DMS53 (cell line): ENCODE results near the gene DNMT3A.

Source experiments
- DNase-seq: peaks from one replicate; lab custom pipeline; 2025; lab: John Stamatoyannopoulos, UW

The DNMT3A gene

DNA sequence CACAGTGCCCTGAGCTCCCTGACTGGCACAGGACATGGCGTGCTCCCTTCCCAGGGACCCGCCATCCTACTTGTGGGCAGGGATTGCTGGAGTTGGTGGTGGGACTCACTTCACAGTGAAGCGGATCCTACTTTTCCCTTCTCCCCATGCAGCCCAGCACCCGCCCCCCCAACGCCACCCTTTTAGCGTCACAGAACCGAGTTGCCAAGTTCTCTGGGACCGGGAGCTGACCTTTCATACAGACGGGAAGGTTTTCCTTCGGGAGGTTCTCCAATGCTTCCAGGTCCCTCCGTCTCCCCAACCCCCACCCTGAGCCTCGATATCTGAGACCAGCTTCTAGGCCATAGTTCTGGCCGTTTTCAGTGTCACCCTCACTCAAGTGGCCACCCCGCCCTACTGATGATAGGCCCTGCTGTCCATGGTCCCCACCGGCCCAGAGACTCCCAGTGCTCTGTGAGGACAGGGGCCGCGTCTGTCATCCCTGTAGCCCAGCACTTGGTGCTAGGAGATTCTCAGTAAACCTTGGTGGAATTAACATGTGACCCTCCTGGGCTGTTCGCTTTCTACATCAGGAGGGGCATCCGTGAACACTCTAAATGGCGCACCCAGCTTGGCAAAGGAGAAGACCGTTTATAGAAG is 1.6 kb upstream of the DNMT3A start:
- DNase-seq: no peak

GRCh38 chr2:25342372-25343186 is 854 bp upstream of the DNMT3A start:
- DNase-seq: peak; percentile 87

DNA sequence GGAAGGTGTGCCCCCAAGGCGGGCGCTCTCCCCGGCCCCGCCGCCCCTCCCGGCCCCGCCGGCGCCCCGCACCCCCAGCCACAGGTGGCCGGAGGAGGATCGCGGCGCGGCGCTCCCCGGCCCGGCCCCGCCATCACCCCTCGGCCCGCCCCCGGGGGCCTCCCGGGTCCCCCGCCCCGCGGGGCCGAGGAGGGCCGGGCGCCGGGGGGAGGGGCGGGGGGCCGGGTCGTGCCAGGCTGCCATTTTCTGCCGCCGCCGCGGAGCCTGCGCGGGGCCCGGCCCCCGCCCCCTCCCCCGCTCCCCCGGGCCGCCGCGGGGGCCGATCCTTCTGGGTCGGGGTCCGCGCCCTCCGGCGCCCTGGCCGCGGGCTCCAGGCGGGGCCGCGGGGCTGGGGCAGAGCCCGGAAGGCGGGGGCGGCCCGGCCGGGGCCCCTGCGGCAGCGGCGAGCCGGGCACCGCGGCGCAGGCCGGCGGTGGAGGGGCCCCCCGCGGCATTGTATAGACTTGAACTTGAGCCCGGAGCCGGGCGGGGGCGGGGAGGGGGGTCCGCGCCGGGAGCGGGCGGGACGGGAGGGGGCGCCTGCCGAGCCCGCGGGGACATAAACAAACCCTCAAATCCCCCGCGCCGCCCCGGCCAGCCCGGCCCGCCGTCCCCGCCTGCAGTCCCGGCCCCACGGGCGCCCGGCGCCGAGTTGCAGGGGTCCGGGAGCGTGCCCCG is 556 bp downstream of the DNMT3A start:
- peak; percentile 48 for DNase-seq

- DNase-seq: peak; percentile 19
Measured at GRCh38 chr2:25340181-25340921, 1.4 kb downstream of the DNMT3A start.

- DNase-seq: peak; percentile 65
Measured at GRCh38 chr2:25339791-25340180, 1.9 kb downstream of the DNMT3A start.

DNA sequence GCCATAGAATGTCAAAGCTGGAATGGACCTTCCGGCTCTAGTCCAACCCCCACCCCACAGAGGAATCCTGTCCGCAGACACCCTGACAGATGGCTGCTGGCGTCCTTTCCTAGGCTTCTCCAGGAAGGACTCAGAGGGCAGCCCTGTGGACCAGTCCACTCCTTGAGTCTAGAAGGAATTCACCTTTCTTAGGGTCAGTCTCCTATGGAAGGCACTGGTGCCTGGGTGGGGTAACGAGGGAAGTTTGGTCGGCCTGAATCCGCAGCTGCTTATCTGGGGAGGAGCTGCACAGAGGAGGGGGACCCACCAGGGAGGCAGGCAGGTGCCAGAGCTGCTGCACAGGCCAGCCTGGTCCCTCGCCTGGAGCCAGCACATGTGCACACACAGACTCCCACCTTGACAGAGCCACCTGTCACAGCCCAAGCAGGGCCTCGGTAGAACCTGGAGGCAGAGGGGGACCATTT is 2.5 kb downstream of the DNMT3A start:
- no peak for DNase-seq

GRCh38 chr2:25338401-25338800 is 3.3 kb downstream of the DNMT3A start:
- DNase-seq: no peak

GRCh38 chr2:25337891-25338290 is 3.8 kb downstream of the DNMT3A start:
- no peak for DNase-seq

DNA sequence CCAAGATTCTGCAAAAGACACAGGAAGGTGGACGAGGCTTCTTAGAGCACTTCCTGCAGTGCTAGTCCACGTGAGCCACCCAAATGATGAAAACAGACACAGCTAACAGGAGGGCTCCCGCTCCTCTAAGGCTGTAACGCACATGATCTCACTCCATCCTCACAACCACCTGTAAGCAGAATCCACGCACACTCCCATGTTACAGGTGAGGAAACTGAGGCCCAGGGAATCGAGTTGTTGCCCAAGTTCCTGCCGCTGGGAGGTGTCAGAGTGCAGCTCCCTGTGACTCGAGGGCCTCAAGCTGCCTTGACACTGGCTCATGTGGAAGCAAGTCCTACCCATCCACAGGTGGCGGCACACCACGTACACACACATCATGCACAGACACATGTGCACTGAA is 4.4 kb downstream of the DNMT3A start:
- DNase-seq: no peak

- no peak for DNase-seq
Measured at GRCh38 chr2:25336383-25336841, 5.3 kb downstream of the DNMT3A start.

DNA sequence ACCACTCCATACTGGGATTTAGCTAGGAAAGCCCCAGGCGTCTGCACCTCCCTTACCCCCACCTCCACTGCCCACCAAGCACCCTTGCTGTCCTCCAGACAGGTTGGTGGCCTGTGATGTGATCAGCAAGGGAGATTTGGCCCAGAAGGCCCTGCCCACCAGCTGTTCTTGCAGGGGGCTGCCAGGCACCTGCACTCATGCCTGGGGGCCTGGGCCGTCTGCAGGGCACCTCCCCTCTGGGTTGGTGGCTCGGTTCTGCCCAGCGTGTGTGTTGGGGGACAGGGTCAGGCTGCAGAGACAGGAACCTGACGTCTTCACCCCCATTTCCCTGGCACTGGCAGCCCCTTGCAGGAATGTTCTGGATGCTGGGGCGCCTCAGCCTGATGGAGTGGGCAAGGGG is 5.8 kb downstream of the DNMT3A start:
- DNase-seq: no peak

DNA sequence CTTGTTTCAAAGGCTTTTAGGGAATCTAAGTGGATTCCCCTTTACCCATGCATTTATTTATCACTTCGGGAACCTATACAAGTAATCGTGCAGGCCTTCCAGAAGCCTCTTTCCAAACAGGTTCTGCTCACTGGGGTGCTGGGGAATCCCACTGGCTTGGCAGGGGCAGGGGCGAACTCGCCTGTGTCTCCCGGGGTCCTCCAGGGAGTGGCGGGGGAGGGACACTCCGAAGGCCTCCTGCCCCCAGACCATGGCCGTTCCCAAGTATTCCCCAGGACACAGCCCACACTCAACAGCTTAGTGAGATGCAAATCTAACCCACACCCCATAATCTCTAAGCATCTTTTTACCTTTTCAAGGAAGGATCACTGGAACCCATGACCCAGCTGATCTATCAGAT is 6.5 kb downstream of the DNMT3A start:
- DNase-seq: no peak

DNA sequence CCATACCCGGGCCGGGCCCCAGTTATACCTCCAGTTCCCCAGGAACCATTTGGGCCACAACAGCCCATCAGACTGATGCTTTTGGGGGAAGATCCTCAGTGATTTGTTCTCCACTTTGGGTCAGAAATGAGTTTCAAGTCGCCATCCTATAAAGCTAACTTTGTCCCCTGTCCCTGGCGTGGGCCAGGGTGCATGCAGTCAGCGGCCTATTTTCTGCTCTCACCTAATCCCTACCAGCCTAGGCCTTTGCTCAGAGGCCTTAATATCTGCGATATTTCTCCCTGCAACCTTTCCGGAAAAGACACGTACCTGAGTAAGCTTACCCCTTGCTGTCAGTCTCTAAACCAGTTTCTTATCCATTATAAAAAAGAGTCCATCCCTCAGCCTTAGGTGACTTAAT is 7.2 kb downstream of the DNMT3A start:
- DNase-seq: no peak

DNA sequence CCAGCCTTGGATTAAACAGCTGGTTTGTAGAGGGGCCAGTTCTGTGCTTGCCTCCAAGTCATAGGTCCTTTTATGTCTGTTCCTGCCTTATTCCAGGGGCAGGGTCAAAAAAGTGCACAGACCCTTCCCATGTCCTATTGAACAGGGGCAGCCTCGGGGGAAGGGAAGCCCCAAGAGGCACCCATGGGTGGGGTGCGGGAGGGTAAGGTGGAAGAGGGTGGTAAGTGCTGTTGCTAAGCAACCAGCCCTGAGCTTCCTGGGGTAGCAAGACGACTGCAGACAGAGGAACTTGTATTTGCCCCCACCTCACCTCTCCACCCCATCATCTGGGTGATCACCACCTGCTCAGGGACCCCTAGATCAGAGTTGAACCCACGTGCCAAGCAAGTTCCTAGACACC is 7.7 kb downstream of the DNMT3A start:
- no peak for DNase-seq

GRCh38 chr2:25332571-25332970 is 9.2 kb downstream of the DNMT3A start:
- DNase-seq: no peak

- DNase-seq: no peak
Measured at GRCh38 chr2:25331686-25332365, 9.9 kb downstream of the DNMT3A start.

- no peak for DNase-seq
Measured at GRCh38 chr2:25330937-25331336, 10.8 kb downstream of the DNMT3A start.

DNA sequence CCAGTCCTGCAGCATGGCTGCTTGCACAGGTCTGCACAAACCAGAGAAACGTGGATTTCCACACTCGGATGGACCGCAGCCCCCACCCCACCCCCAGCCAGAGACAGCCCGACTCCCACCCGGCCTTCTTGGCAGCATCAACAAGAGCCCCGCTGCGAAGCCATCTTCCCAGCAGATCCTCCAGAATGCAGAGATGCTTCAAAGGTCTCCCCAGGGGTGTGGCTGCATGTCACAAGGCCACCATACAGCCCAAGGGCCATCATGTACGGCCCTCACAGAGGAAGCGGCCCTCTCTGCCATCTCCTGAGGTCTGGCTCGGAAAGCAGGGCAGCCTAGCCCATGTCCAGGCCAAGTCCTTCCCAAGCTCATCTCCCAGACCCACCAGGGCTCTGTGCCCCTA is 11.5 kb downstream of the DNMT3A start:
- DNase-seq: no peak

GRCh38 chr2:25328152-25329085 is 13.3 kb downstream of the DNMT3A start:
- no peak for DNase-seq

DNA sequence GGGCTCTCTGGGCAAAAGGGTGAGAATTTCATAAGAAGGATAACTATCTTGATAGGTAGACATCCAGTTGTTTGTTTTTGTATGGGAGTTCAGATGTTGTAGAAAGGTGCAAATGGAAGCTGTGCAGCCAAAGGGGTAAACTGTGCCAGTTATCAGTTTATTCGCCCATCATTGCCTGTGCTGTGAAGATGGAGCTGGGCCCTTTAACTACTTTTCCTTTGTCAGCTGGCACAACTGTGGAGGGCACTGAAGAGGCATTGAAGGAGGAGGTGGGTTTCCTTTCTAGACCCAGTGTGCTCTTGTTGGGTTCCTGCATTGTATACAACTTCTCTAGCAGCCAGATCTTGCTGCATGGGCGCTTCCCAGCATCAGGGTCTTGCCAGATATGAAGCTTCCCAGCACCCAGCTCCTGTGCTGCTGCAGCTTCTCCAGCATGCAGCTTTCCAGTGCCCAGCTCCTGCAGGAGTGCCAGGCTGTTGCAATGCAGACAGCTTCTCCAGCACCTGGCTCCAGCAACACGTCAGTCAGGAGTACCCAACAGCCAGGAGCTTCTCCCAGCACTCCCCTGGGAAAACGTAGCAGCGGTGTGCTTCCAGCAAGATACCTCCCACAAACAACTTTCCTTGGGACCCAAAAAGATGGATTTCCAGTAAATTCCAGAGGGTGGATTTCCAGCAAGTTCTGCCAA is 15.3 kb downstream of the DNMT3A start:
- DNase-seq: no peak
